H1 (cell line): ENCODE results near the gene CACNA1A.

Source experiments
- E2F6 ChIP-seq: IDR thresholded peaks from 2 replicates; pipeline ENCODE4 v1.6.1; 2012; ENCODE audit warnings: inconsistent platforms
- EZH2 ChIP-seq: fragments of 200-600 bp; sonication (generic); IDR thresholded peaks from 2 replicates; pipeline ENCODE4 v1.7.1; 2012; ENCODE audit warnings: low read depth, mild to moderate bottlenecking, moderate library complexity, low read length, inconsistent platforms; ENCODE audit not compliant: severe bottlenecking
- MAX ChIP-seq: IDR thresholded peaks from 2 replicates; pipeline ENCODE4 v1.6.1; 2012; ENCODE audit warnings: inconsistent platforms
- YY1 ChIP-seq: IDR thresholded peaks from 2 replicates; pipeline ENCODE4 v1.6.1; 2011; ENCODE audit warnings: low read depth, mild to moderate bottlenecking, low read length

- TF ChIP-seq EZH2 (no peak), YY1 (no peak), MAX (no peak), E2F6 (no peak)
Observed at GRCh38 chr19:13398182-13398581, 108.1 kb downstream of the CACNA1A start.
